Prostate gland (tissue), 2 donors: ENCODE results near the gene LRP11.

ENCODE experiments used
- POLR2A ChIP-seq: fragments of 450-650 bp; IDR thresholded peaks from one replicate; pipeline ENCODE4 v1.6.1; 2016; ENCODE audit warnings: antibody characterized with exemption, mild to moderate bottlenecking
- POLR2AphosphoS5 ChIP-seq: sonication (generic); formaldehyde crosslinking; IDR thresholded peaks from one replicate; pipeline ENCODE4 v1.6.1; 2017; ENCODE audit warnings: antibody characterized with exemption
- TF ChIP-seq, protein P1 (sequence below), 4 experiments: fragments of 200-600 bp in 2 of 4; fragments of 450-650 bp in 2 of 4; sonication (generic) in 2 of 4; IDR thresholded peaks; 1 replicate in 3 of 4; 2 replicates in 1 of 4; pipeline ENCODE4 v1.5.1; 2016 to 2019; ENCODE audit warnings: antibody characterized with exemption in 4 of 4, mild to moderate bottlenecking in 2 of 4, moderate library complexity in 2 of 4

- TF ChIP-seq POLR2A (no peak), POLR2AphosphoS5 (no peak)
- TF ChIP-seq, protein P1, sequence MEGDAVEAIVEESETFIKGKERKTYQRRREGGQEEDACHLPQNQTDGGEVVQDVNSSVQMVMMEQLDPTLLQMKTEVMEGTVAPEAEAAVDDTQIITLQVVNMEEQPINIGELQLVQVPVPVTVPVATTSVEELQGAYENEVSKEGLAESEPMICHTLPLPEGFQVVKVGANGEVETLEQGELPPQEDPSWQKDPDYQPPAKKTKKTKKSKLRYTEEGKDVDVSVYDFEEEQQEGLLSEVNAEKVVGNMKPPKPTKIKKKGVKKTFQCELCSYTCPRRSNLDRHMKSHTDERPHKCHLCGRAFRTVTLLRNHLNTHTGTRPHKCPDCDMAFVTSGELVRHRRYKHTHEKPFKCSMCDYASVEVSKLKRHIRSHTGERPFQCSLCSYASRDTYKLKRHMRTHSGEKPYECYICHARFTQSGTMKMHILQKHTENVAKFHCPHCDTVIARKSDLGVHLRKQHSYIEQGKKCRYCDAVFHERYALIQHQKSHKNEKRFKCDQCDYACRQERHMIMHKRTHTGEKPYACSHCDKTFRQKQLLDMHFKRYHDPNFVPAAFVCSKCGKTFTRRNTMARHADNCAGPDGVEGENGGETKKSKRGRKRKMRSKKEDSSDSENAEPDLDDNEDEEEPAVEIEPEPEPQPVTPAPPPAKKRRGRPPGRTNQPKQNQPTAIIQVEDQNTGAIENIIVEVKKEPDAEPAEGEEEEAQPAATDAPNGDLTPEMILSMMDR (IDR thresholded peaks at IDR 0.05) = no peak
Measured at GRCh38 chr6:149885888-149886287, 21.7 kb upstream of the LRP11 start.
